Smooth muscle cell (in vitro differentiated cells): ENCODE measurements around the gene SV2C. TPM values are rescaled to one million over a fixed set of nuclear protein-coding genes. Genes with fewer than 3 reads are reported as not detected.

Source experiments
- DNase-seq: peaks from one replicate; lab custom pipeline; 2025; ENCODE audit not compliant: unreplicated experiment; lab: John Stamatoyannopoulos, UW
- H2AFZ ChIP-seq: fragments of 200-600 bp; sonication (generic); 2 replicates; pipeline ENCODE4 v1.6.0; 2016; ENCODE audit warnings: antibody characterized with exemption, low read depth, mild to moderate bottlenecking
- H3F3A ChIP-seq: fragments of 200-600 bp; sonication (generic); 2 replicates; pipeline ENCODE4 v1.6.0; 2017; ENCODE audit warnings: antibody characterized with exemption, low read depth
- H3K27ac ChIP-seq: fragments of 200-600 bp; sonication (generic); 2 replicates; pipeline ENCODE4 v1.5.1; 2016; ENCODE audit warnings: low read depth, mild to moderate bottlenecking
- H3K27me3 ChIP-seq: fragments of 200-600 bp; sonication (generic); 2 replicates; pipeline ENCODE4 v1.6.1; 2016; ENCODE audit warnings: low read depth, mild to moderate bottlenecking
- H3K36me3 ChIP-seq: fragments of 200-600 bp; sonication (generic); 2 replicates; pipeline ENCODE4 v1.5.1; 2016; ENCODE audit warnings: low read depth
- H3K4me1 ChIP-seq: fragments of 200-600 bp; sonication (generic); 2 replicates; pipeline ENCODE4 v1.5.1; 2016; ENCODE audit warnings: low read depth
- H3K4me2 ChIP-seq: fragments of 200-600 bp; sonication (generic); 2 replicates; pipeline ENCODE4 v1.6.0; 2016; ENCODE audit warnings: mild to moderate bottlenecking
- H3K4me3 ChIP-seq: fragments of 200-600 bp; sonication (generic); 2 replicates; pipeline ENCODE4 v1.5.1; 2016; ENCODE audit warnings: mild to moderate bottlenecking
- H3K79me2 ChIP-seq: fragments of 200-600 bp; sonication (generic); 2 replicates; pipeline ENCODE4 v1.6.0; 2016; ENCODE audit warnings: low read depth, mild to moderate bottlenecking
- H3K9ac ChIP-seq: fragments of 200-600 bp; sonication (generic); 2 replicates; pipeline ENCODE4 v1.6.0; 2016; ENCODE audit warnings: low read depth
- H3K9me3 ChIP-seq: fragments of 200-600 bp; sonication (generic); replicated peaks from 2 replicates; pipeline ENCODE4 v1.5.1; 2016; ENCODE audit warnings: low read depth
- H4K20me1 ChIP-seq: fragments of 200-600 bp; sonication (generic); 2 replicates; pipeline ENCODE4 v1.6.0; 2016; ENCODE audit warnings: low read depth
- WGBS: methylation state at CpG from one replicate; pipeline ENCODE4 v1.1.7; 2016; ENCODE audit warnings: low lambda C conversion rate; 5-methylcytosine and 5-hydroxymethylcytosine counted together
- polyA plus RNA-seq: library from polyadenylated mRNA; unstranded; fragments of >200 nt; fragmentation: Nextera tagmentation; extraction: Ambion mirVana; gene quantifications from 2 replicates; pipeline ENCODE4 v1.2.1, GENCODE V29; 2016
- total RNA-seq: library from RNA; depleted of rRNA; stranded (reverse); fragments of >200 nt; gene quantifications from 2 replicates; pipeline ENCODE4 v1.2.3, GENCODE V29; 2014
- TF ChIP-seq, protein P1 (sequence below): fragments of 200-600 bp; sonication (generic); IDR thresholded peaks from 2 replicates; pipeline ENCODE4 v1.5.1; 2017; ENCODE audit warnings: borderline replicate concordance, mild to moderate bottlenecking, antibody characterized with exemption; ENCODE audit not compliant: insufficient read depth, poor library complexity, severe bottlenecking

SV2C gene
- total and polyA plus RNA-seq, 2 experiments from 2014 or later: not detected

- no peak overlapping the region for H3K27ac ChIP-seq
- H3K4me3 ChIP-seq: no peak overlapping the region
- no peaks in the 10 kb centered on the region for H3F3A ChIP-seq
- 54% methylated on average over 6 of the region's 6 CpGs for WGBS
- no peaks in the 10 kb centered on the region for H3K4me1 ChIP-seq
- H3K4me2 ChIP-seq: no peak overlapping the region
- DNase-seq: no peak
- no peaks in the 10 kb centered on the region for H3K79me2 ChIP-seq
- H2AFZ ChIP-seq: no peak overlapping the region
- H3K27me3 ChIP-seq: peaks cover 9% of the 10 kb centered on the region
- no peaks in the 10 kb centered on the region for H4K20me1 ChIP-seq
- no peak overlapping the region for H3K9ac ChIP-seq
- TF ChIP-seq, protein P1, sequence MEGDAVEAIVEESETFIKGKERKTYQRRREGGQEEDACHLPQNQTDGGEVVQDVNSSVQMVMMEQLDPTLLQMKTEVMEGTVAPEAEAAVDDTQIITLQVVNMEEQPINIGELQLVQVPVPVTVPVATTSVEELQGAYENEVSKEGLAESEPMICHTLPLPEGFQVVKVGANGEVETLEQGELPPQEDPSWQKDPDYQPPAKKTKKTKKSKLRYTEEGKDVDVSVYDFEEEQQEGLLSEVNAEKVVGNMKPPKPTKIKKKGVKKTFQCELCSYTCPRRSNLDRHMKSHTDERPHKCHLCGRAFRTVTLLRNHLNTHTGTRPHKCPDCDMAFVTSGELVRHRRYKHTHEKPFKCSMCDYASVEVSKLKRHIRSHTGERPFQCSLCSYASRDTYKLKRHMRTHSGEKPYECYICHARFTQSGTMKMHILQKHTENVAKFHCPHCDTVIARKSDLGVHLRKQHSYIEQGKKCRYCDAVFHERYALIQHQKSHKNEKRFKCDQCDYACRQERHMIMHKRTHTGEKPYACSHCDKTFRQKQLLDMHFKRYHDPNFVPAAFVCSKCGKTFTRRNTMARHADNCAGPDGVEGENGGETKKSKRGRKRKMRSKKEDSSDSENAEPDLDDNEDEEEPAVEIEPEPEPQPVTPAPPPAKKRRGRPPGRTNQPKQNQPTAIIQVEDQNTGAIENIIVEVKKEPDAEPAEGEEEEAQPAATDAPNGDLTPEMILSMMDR: no peak
- H3K9me3 ChIP-seq: no peaks in the 10 kb centered on the region
- H3K36me3 ChIP-seq: no peaks in the 10 kb centered on the region
Measured at GRCh38 chr5:76041863-76042262, 41.3 kb upstream of the SV2C start.

GRCh38 chr5:76046741-76047140 lies 36.4 kb upstream of the SV2C start:
- no peaks in the 10 kb centered on the region for H3K4me1 ChIP-seq
- no peak for DNase-seq
- TF ChIP-seq, protein P1: no peak
- H2AFZ ChIP-seq: no peak overlapping the region
- H4K20me1 ChIP-seq: no peaks in the 10 kb centered on the region
- H3K9me3 ChIP-seq: no peaks in the 10 kb centered on the region
- no peak overlapping the region for H3K27ac ChIP-seq
- H3K79me2 ChIP-seq: no peaks in the 10 kb centered on the region
- no peak overlapping the region for H3K9ac ChIP-seq
- 42% methylated on average over 3 of the region's 3 CpGs for WGBS
- H3K27me3 ChIP-seq: no peaks in the 10 kb centered on the region
- H3K4me2 ChIP-seq: no peak overlapping the region
- H3K4me3 ChIP-seq: no peak overlapping the region
- H3K36me3 ChIP-seq: no peaks in the 10 kb centered on the region
- no peaks in the 10 kb centered on the region for H3F3A ChIP-seq

- Histone ChIP-seq H3K9ac (no peak overlapping the region), H2AFZ (no peak overlapping the region), H3K4me3 (no peak overlapping the region), H3K9me3 (no peaks in the 10 kb centered on the region), H3K79me2 (no peaks in the 10 kb centered on the region), H3K27ac (no peak overlapping the region), H3K4me1 (no peaks in the 10 kb centered on the region), H3K36me3 (no peaks in the 10 kb centered on the region), H3K27me3 (no peaks in the 10 kb centered on the region), H3F3A (no peaks in the 10 kb centered on the region), H4K20me1 (no peaks in the 10 kb centered on the region), H3K4me2 (no peak overlapping the region)
- TF ChIP-seq, protein P1: no peak
- 95% methylated on average over 1 of the region's 1 CpG for WGBS
- DNase-seq: no peak
Measured at GRCh38 chr5:76050134-76050533, 33.0 kb upstream of the SV2C start.

- H2AFZ ChIP-seq: no peak overlapping the region
- no peak overlapping the region for H3K27ac ChIP-seq
- H3K4me3 ChIP-seq: no peak overlapping the region
- no peak for DNase-seq
- H3F3A ChIP-seq: no peaks in the 10 kb centered on the region
- H3K9ac ChIP-seq: no peak overlapping the region
- H3K4me1 ChIP-seq: no peaks in the 10 kb centered on the region
- 84% methylated on average over 4 of the region's 4 CpGs for WGBS
- H4K20me1 ChIP-seq: no peaks in the 10 kb centered on the region
- H3K27me3 ChIP-seq: peaks cover 4% of the 10 kb centered on the region
- H3K79me2 ChIP-seq: no peaks in the 10 kb centered on the region
- H3K36me3 ChIP-seq: no peaks in the 10 kb centered on the region
- no peak overlapping the region for H3K4me2 ChIP-seq
- TF ChIP-seq, protein P1: no peak
- H3K9me3 ChIP-seq: no peaks in the 10 kb centered on the region
Measured at GRCh38 chr5:76062502-76063041, 20.6 kb upstream of the SV2C start.
